HepG2 (cell line): ENCODE measurements around the gene R3HDM1. TPM values are rescaled to one million over a fixed set of nuclear protein-coding genes. Genes with fewer than 3 reads are reported as not detected.
A peak's percentile ranks its signal among the peaks of the same experiment; 100 is the strongest.

Experiments used
- BRCA1 ChIP-seq: sonication (generic); formaldehyde crosslinking; IDR thresholded peaks from 2 replicates; pipeline ENCODE4 v1.4.0; 2020; ENCODE audit warnings: missing genetic modification reagents
- DNMT1 ChIP-seq: sonication (generic); formaldehyde crosslinking; IDR thresholded peaks from 2 replicates; pipeline ENCODE4 v1.5.1; 2020; ENCODE audit warnings: mild to moderate bottlenecking, missing genetic modification reagents
- FOXO4 ChIP-seq: sonication (generic); formaldehyde crosslinking; conservative IDR thresholded peaks from 2 replicates; pipeline ENCODE4 v1.8.1; 2023; ENCODE audit warnings: missing genetic modification reagents
- GATAD1 ChIP-seq: IDR thresholded peaks from 2 replicates; pipeline ENCODE4 v1.6.1; 2016; ENCODE audit warnings: missing genetic modification reagents, missing compliant biosample characterization
- ISL2 ChIP-seq: sonication (generic); formaldehyde crosslinking; IDR thresholded peaks from 2 replicates; pipeline ENCODE4 v1.5.0; 2020; ENCODE audit warnings: missing genetic modification reagents
- KDM4B ChIP-seq: sonication (generic); formaldehyde crosslinking; IDR thresholded peaks from 2 replicates; pipeline ENCODE4 v1.4.0; 2020; ENCODE audit warnings: missing genetic modification reagents
- NFATC3 ChIP-seq: sonication (generic); formaldehyde crosslinking; IDR thresholded peaks from 2 replicates; pipeline ENCODE4 v1.5.1; 2020; ENCODE audit warnings: mild to moderate bottlenecking, missing genetic modification reagents
- ONECUT2 ChIP-seq: sonication (generic); formaldehyde crosslinking; IDR thresholded peaks from 2 replicates; pipeline ENCODE4 v1.4.0; 2020; ENCODE audit warnings: missing genetic modification reagents
- PAXIP1 ChIP-seq: sonication (generic); formaldehyde crosslinking; conservative IDR thresholded peaks from 2 replicates; pipeline ENCODE4 v1.4.0; 2020; ENCODE audit warnings: mild to moderate bottlenecking, missing genetic modification reagents, moderate library complexity
- PPARG ChIP-seq: conservative IDR thresholded peaks from 2 replicates; pipeline ENCODE4 v1.6.1; 2016; ENCODE audit warnings: missing biosample characterization, missing genetic modification reagents
- RBM22 ChIP-seq: fragments of 200-400 bp; formaldehyde crosslinking; optimal IDR thresholded peaks from 2 replicates; pipeline ENCODE3; 2017; ENCODE audit warnings: mild to moderate bottlenecking, low read length, moderate library complexity
- RBM39 ChIP-seq: fragments of 200-400 bp; formaldehyde crosslinking; IDR thresholded peaks from one replicate; pipeline ENCODE4 v1.6.1; 2018; ENCODE audit warnings: antibody characterized with exemption, mild to moderate bottlenecking, low read depth, low read length; ENCODE audit not compliant: poor library complexity, severe bottlenecking
- SNRNP70 ChIP-seq: fragments of 200-400 bp; formaldehyde crosslinking; IDR thresholded peaks from 2 replicates; pipeline ENCODE4 v1.6.1; 2017; ENCODE audit warnings: mild to moderate bottlenecking, low read depth, low read length, moderate library complexity
- WIZ ChIP-seq: sonication (generic); formaldehyde crosslinking; IDR thresholded peaks from 2 replicates; pipeline ENCODE4 v1.5.1; 2020; ENCODE audit warnings: mild to moderate bottlenecking, missing genetic modification reagents
- ZBTB37 ChIP-seq: sonication (generic); formaldehyde crosslinking; IDR thresholded peaks from 2 replicates; pipeline ENCODE4 v1.4.0; 2020; ENCODE audit warnings: mild to moderate bottlenecking, missing genetic modification reagents
- ZBTB43 ChIP-seq: sonication (generic); formaldehyde crosslinking; conservative IDR thresholded peaks from 2 replicates; pipeline ENCODE4 v1.4.0; 2020; ENCODE audit warnings: missing genetic modification reagents
- ZNF10 ChIP-seq: sonication (generic); formaldehyde crosslinking; IDR thresholded peaks from 2 replicates; pipeline ENCODE4 v1.4.0; 2020; ENCODE audit warnings: mild to moderate bottlenecking, low read depth, missing genetic modification reagents, borderline replicate concordance
- ZNF230 ChIP-seq: sonication (generic); formaldehyde crosslinking; IDR thresholded peaks from 2 replicates; pipeline ENCODE4 v1.4.0; 2020; ENCODE audit warnings: mild to moderate bottlenecking, missing genetic modification reagents
- ZNF781 ChIP-seq: sonication (generic); formaldehyde crosslinking; IDR thresholded peaks from 2 replicates; pipeline ENCODE4 v1.5.1; 2020; ENCODE audit warnings: borderline replicate concordance, mild to moderate bottlenecking, missing genetic modification reagents; ENCODE audit errors: not compliant biosample characterization
- polyA plus RNA-seq, 8 experiments: library from polyadenylated mRNA; depleted of rRNA in 3 of 8; stranded (reverse) in 7 of 8; unstranded in 1 of 8; fragments of >200 nt; fragmentation: Illumina TruSeq in 4 of 8; extraction: Trizol in 4 of 8; gene quantifications; 2 replicates each; pipeline versions ENCODE4 v1.2.1 to v1.2.3, GENCODE V29; 2011 to 2016; ENCODE audit warnings: low read depth in 4 of 8, missing spikeins in 1 of 8, mixed read lengths in 1 of 8; ENCODE audit not compliant: insufficient read depth in 1 of 8
- total RNA-seq, 5 experiments: library from RNA; depleted of rRNA; stranded (reverse); fragments of >200 nt; fragmentation: Illumina TruSeq; extraction: Trizol; gene quantifications; 2 replicates each; pipeline ENCODE4 v1.2.3, GENCODE V29; 2016; ENCODE audit warnings: low read depth in 1 of 5

The R3HDM1 gene
- total and polyA plus RNA-seq, 2 of the 13 experiments (the other 11 are each of a cell fraction or from before 2014, with no cell fraction given), result 15.7 to 54.3 TPM

GRCh38 chr2:135741395-135742324 is 210.4 kb downstream of the R3HDM1 start, which contains the start of gene UBXN4 (continued):
- peak; percentile 80 for TF ChIP-seq ISL2
- TF ChIP-seq ZBTB43 (CRISPR knock-in tag), result peak; percentile 67
- peak; percentile 80; the same call in 1 of the 2 replicates for TF ChIP-seq KDM4B (CRISPR knock-in tag)
- no peak for TF ChIP-seq ZNF10
- peak; percentile 51; the same call in 1 of the 2 replicates for TF ChIP-seq ONECUT2 (CRISPR knock-in tag)
- peak; percentile 32 for TF ChIP-seq PAXIP1 (CRISPR knock-in tag)
- TF ChIP-seq WIZ (CRISPR knock-in tag), result 0 out of 2 replicates have a peak, but pooled peaks have one; percentile 62
- TF ChIP-seq PPARG (CRISPR knock-in tag), result peak; percentile 17; the same call in 1 of the 2 replicates
- TF ChIP-seq BRCA1 (CRISPR knock-in tag), result peak; percentile 86
- TF ChIP-seq RBM22, result peak; percentile 37
- 0 out of 2 replicates have a peak, but pooled peaks have one; percentile 38 for TF ChIP-seq DNMT1 (CRISPR knock-in tag)
- TF ChIP-seq GATAD1, result peak; percentile 80
- TF ChIP-seq SNRNP70, result no peak
- peak; percentile 33 for TF ChIP-seq ZNF781 (CRISPR knock-in tag)
- no peak for TF ChIP-seq FOXO4 (CRISPR knock-in tag)
- TF ChIP-seq ZNF230 (CRISPR knock-in tag), result peak; percentile 27; the same call in 1 of the 2 replicates
- TF ChIP-seq ZBTB37 (CRISPR knock-in tag), result no peak; the same call in 1 of the 2 replicates
- TF ChIP-seq NFATC3 (CRISPR knock-in tag), result no peak; the same call in 1 of the 2 replicates
- TF ChIP-seq RBM39, result peak; percentile 89
